Liver (tissue), 9 donors: Measurements from ENCODE around the gene CYREN. TPM values are rescaled to one million over a fixed set of nuclear protein-coding genes. Genes with fewer than 3 reads are reported as not detected.

Source experiments
- DNase-seq: peaks from one replicate; pipeline ENCODE4 v3.0.0-alpha.2; 2017; ENCODE audit warnings: low spot score
- H3K27ac ChIP-seq, 2 donors: one replicate each; pipeline ENCODE4 v1.7.0; 2013; ENCODE audit warnings: inconsistent platforms in 2 of 2, low read length in 2 of 2, control low read depth in 1 of 2, low read depth in 1 of 2, mild to moderate bottlenecking in 1 of 2
- H3K27me3 ChIP-seq, 4 donors: one replicate each; pipeline versions ENCODE4 v1.6.1 to v1.7.0; 2013; ENCODE audit warnings: low read length in 3 of 4, inconsistent platforms in 1 of 4, mild to moderate bottlenecking in 1 of 4, moderate library complexity in 1 of 4; ENCODE audit not compliant: control insufficient read depth in 4 of 4, insufficient read depth in 4 of 4
- H3K36me3 ChIP-seq, 4 donors: one replicate each; pipeline versions ENCODE4 v1.6.1 to v1.7.0; 2013; ENCODE audit warnings: low read length in 3 of 4, mild to moderate bottlenecking in 3 of 4, low read depth in 1 of 4, moderate library complexity in 1 of 4; ENCODE audit not compliant: control insufficient read depth in 4 of 4, insufficient read depth in 3 of 4
- H3K4me1 ChIP-seq, 4 donors: one replicate each; pipeline versions ENCODE4 v1.6.1 to v1.7.0; 2013; ENCODE audit warnings: low read length in 3 of 4, mild to moderate bottlenecking in 3 of 4, moderate library complexity in 1 of 4; ENCODE audit not compliant: control insufficient read depth in 4 of 4, insufficient read depth in 4 of 4
- H3K4me3 ChIP-seq, 3 donors: one replicate each; pipeline versions ENCODE4 v1.6.1 to v1.7.0; 2013; ENCODE audit warnings: low read length in 3 of 3, control low read depth in 1 of 3, low read depth in 1 of 3, mild to moderate bottlenecking in 1 of 3
- H3K9ac ChIP-seq, 2 donors: one replicate each; pipeline ENCODE4 v1.7.0; 2013; ENCODE audit warnings: low read length in 2 of 2, mild to moderate bottlenecking in 2 of 2, moderate library complexity in 2 of 2, control low read depth in 1 of 2, low read depth in 1 of 2
- H3K9me3 ChIP-seq, 4 donors: one replicate each; pipeline versions ENCODE4 v1.6.1 to v1.7.0; 2013; ENCODE audit warnings: low read length in 3 of 4; ENCODE audit not compliant: control insufficient read depth in 4 of 4
- ATF3 ChIP-seq: IDR thresholded peaks from 2 replicates; pipeline ENCODE4 v1.6.1; 2016; ENCODE audit warnings: antibody characterized with exemption
- EGR1 ChIP-seq, 2 donors: IDR thresholded peaks; 2 replicates each; pipeline ENCODE4 v1.6.1; 2016 to 2018; ENCODE audit warnings: antibody characterized with exemption in 2 of 2, low read depth in 2 of 2
- FOXA1 ChIP-seq: IDR thresholded peaks from 2 replicates; pipeline ENCODE4 v1.6.1; 2016; ENCODE audit warnings: antibody characterized with exemption
- FOXA2 ChIP-seq: IDR thresholded peaks from 2 replicates; pipeline ENCODE4 v1.6.1; 2016; ENCODE audit warnings: antibody characterized with exemption
- GABPA ChIP-seq, 2 donors: IDR thresholded peaks in 1 of 2; conservative IDR thresholded peaks in 1 of 2; 2 replicates each; pipeline ENCODE4 v1.6.1; 2016; ENCODE audit warnings: antibody characterized with exemption in 2 of 2, mild to moderate bottlenecking in 1 of 2, moderate library complexity in 1 of 2
- HNF4A ChIP-seq, 2 donors: conservative IDR thresholded peaks; 2 replicates each; pipeline ENCODE4 v1.6.1; 2016; ENCODE audit warnings: antibody characterized with exemption in 2 of 2, mild to moderate bottlenecking in 2 of 2
- HNF4G ChIP-seq: IDR thresholded peaks from 2 replicates; pipeline ENCODE4 v1.6.1; 2016; ENCODE audit warnings: antibody characterized with exemption
- JUND ChIP-seq, 2 donors: IDR thresholded peaks; 2 replicates each; pipeline ENCODE4 v1.6.1; 2016; ENCODE audit warnings: antibody characterized with exemption in 2 of 2
- NR2F2 ChIP-seq: IDR thresholded peaks from 2 replicates; pipeline ENCODE4 v1.6.1; 2016; ENCODE audit warnings: antibody characterized with exemption
- RAD21 ChIP-seq, 2 donors: IDR thresholded peaks; 2 replicates each; pipeline ENCODE4 v1.6.1; 2016; ENCODE audit warnings: antibody characterized with exemption in 2 of 2, mild to moderate bottlenecking in 2 of 2
- RXRA ChIP-seq, 2 donors: IDR thresholded peaks; 2 replicates each; pipeline ENCODE4 v1.6.1; 2017 to 2018; ENCODE audit warnings: antibody characterized with exemption in 2 of 2, mild to moderate bottlenecking in 1 of 2
- SP1 ChIP-seq: IDR thresholded peaks from 2 replicates; pipeline ENCODE4 v1.6.1; 2018; ENCODE audit warnings: antibody characterized with exemption, mild to moderate bottlenecking
- TAF1 ChIP-seq: conservative IDR thresholded peaks from 2 replicates; pipeline ENCODE4 v1.6.1; 2016; ENCODE audit warnings: antibody characterized with exemption, mild to moderate bottlenecking
- YY1 ChIP-seq: IDR thresholded peaks from 2 replicates; pipeline ENCODE4 v1.6.1; 2016; ENCODE audit warnings: antibody characterized with exemption, mild to moderate bottlenecking
- ZBTB33 ChIP-seq: IDR thresholded peaks from 2 replicates; pipeline ENCODE4 v1.6.1; 2016; ENCODE audit warnings: antibody characterized with exemption
- WGBS: extraction: QIAGEN DNeasy Blood & Tissue Kit; methylation state at CpG from one replicate; pipeline ENCODE4 v1.1.7; 2013; 5-methylcytosine and 5-hydroxymethylcytosine counted together
- polyA plus RNA-seq, 2 donors: library from polyadenylated mRNA; stranded (reverse) in 1 of 2; unstranded in 1 of 2; fragments of 200-250 nt in 1 of 2; fragments of >200 nt in 1 of 2; fragmentation: Nextera tagmentation in 1 of 2; extraction: Ambion mirVana in 1 of 2; gene quantifications; one replicate each; pipeline versions ENCODE4 v1.2.1 to v1.2.3, GENCODE V29; 2013 to 2015
- total RNA-seq, 2 donors: library from RNA; depleted of rRNA; stranded (reverse); fragments of >200 nt; gene quantifications; one replicate each; pipeline ENCODE4 v1.2.3, GENCODE V29; 2014
- TF ChIP-seq, protein P1 (sequence below): fragments of 150-350 bp; IDR thresholded peaks from 2 replicates; pipeline ENCODE4 v1.5.1; 2017; ENCODE audit warnings: improper control_type of control experiment, low read depth, low read length; ENCODE audit not compliant: missing input control
- TF ChIP-seq, protein P2 (sequence below): IDR thresholded peaks from 2 replicates; pipeline ENCODE4 v1.6.1; 2016; ENCODE audit warnings: antibody characterized with exemption, mild to moderate bottlenecking
- donor health status: healthy.
- donor health status: healthy.
- donor health status: healthy.
- donor health status: healthy.
- donor health status: healthy.

CYREN gene
- total and polyA plus RNA-seq, 4 donors = 13.2 to 20.3 (median 16.0) TPM

- TF ChIP-seq ZBTB33 (no peak), YY1 (no peak), FOXA1 (no peak)
- WGBS = 97% methylated on average over 15 of the region's 15 CpGs
- Histone ChIP-seq H3K4me1 (no peaks in the 10 kb centered on the region), H3K9ac (no peak overlapping the region), H3K4me3 (no peak overlapping the region), H3K27ac (no peak overlapping the region), H3K27me3 (no peaks in the 10 kb centered on the region), H3K36me3 (peaks cover 19 to 66% (median 47%) of the 10 kb centered on the region in 4 donors), H3K9me3 (no peaks in the 10 kb centered on the region)
- no peak for DNase-seq
Observed at GRCh38 chr7:135197906-135198655, 27.6 kb upstream of the CYREN start.

DNA sequence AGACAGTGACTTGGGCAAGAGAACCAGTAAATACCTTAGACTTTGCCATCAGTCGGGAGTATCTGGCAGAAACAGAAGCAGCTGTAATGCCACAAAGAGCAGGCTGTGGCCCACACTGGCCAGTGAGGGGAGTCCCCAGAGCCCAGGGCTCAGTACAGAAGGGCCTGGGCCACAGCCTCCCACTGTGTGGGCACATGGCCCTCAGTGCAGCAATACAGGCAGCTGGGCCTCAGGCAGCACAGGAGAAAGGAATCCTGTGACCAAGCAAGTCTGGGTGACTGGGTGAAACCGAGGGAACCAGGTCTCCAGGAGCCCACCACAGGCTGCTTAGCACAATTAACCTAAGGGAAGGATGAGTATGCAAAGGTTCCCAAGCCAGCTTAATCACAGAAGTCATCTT is 26.8 kb upstream of the CYREN start:
- no peak overlapping the region for H3K4me3 ChIP-seq
- H3K4me1 ChIP-seq = no peaks in the 10 kb centered on the region
- H3K27me3 ChIP-seq = no peaks in the 10 kb centered on the region
- TF ChIP-seq SP1 (no peak), RXRA (IDR thresholded peaks at IDR 0.05) (no peak), ATF3 (no peak), HNF4A (conservative IDR thresholded peaks at IDR 0.05) (no peak), HNF4G (no peak), RAD21 (IDR thresholded peaks at IDR 0.05) (no peak), FOXA1 (no peak), NR2F2 (no peak), TAF1 (no peak), YY1 (no peak), JUND (IDR thresholded peaks at IDR 0.05) (no peak), ZBTB33 (no peak), GABPA (IDR thresholded peaks at IDR 0.05 in 1 of 2, conservative IDR thresholded peaks at IDR 0.05 in 1 of 2) (no peak), FOXA2 (no peak), EGR1 (IDR thresholded peaks at IDR 0.05; ENCODE audit: low read depth in 2 of 2) (no peak)
- TF ChIP-seq, protein P1, sequence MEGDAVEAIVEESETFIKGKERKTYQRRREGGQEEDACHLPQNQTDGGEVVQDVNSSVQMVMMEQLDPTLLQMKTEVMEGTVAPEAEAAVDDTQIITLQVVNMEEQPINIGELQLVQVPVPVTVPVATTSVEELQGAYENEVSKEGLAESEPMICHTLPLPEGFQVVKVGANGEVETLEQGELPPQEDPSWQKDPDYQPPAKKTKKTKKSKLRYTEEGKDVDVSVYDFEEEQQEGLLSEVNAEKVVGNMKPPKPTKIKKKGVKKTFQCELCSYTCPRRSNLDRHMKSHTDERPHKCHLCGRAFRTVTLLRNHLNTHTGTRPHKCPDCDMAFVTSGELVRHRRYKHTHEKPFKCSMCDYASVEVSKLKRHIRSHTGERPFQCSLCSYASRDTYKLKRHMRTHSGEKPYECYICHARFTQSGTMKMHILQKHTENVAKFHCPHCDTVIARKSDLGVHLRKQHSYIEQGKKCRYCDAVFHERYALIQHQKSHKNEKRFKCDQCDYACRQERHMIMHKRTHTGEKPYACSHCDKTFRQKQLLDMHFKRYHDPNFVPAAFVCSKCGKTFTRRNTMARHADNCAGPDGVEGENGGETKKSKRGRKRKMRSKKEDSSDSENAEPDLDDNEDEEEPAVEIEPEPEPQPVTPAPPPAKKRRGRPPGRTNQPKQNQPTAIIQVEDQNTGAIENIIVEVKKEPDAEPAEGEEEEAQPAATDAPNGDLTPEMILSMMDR = no peak
- TF ChIP-seq, protein P2, sequence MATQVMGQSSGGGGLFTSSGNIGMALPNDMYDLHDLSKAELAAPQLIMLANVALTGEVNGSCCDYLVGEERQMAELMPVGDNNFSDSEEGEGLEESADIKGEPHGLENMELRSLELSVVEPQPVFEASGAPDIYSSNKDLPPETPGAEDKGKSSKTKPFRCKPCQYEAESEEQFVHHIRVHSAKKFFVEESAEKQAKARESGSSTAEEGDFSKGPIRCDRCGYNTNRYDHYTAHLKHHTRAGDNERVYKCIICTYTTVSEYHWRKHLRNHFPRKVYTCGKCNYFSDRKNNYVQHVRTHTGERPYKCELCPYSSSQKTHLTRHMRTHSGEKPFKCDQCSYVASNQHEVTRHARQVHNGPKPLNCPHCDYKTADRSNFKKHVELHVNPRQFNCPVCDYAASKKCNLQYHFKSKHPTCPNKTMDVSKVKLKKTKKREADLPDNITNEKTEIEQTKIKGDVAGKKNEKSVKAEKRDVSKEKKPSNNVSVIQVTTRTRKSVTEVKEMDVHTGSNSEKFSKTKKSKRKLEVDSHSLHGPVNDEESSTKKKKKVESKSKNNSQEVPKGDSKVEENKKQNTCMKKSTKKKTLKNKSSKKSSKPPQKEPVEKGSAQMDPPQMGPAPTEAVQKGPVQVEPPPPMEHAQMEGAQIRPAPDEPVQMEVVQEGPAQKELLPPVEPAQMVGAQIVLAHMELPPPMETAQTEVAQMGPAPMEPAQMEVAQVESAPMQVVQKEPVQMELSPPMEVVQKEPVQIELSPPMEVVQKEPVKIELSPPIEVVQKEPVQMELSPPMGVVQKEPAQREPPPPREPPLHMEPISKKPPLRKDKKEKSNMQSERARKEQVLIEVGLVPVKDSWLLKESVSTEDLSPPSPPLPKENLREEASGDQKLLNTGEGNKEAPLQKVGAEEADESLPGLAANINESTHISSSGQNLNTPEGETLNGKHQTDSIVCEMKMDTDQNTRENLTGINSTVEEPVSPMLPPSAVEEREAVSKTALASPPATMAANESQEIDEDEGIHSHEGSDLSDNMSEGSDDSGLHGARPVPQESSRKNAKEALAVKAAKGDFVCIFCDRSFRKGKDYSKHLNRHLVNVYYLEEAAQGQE = no peak
- DNase-seq = no peak
- peaks cover 19 to 70% (median 48%) of the 10 kb centered on the region in 4 donors for H3K36me3 ChIP-seq
- H3K9ac ChIP-seq = no peak overlapping the region
- no peak overlapping the region for H3K27ac ChIP-seq
- H3K9me3 ChIP-seq = no peaks in the 10 kb centered on the region
- 98% methylated on average over 2 of the region's 2 CpGs for WGBS
